Mesenchymal stem cell (in vitro differentiated cells and primary cell): ENCODE results near the gene JUND.

ENCODE experiments used
- DNase-seq: peaks from one replicate; pipeline ENCODE4 v3.0.0-alpha.2; 2013
- H2AFZ ChIP-seq: one replicate; pipeline ENCODE4 v1.6.1; 2013; ENCODE audit warnings: low read depth, mild to moderate bottlenecking, control low read depth, inconsistent platforms, low read length, moderate library complexity
- H2AK5ac ChIP-seq: 2 replicates; pipeline ENCODE4 v1.6.1; 2013; ENCODE audit warnings: low read length, moderate library complexity, mild to moderate bottlenecking, inconsistent platforms; ENCODE audit not compliant: severe bottlenecking
- H2BK120ac ChIP-seq: one replicate; pipeline ENCODE4 v1.6.1; 2013; ENCODE audit warnings: low read depth, mild to moderate bottlenecking, inconsistent platforms, low read length, moderate library complexity
- H2BK12ac ChIP-seq, 2 experiments: one replicate each; pipeline ENCODE4 v1.6.1; 2013; ENCODE audit warnings: inconsistent platforms in 2 of 2, low read length in 2 of 2, mild to moderate bottlenecking in 2 of 2, moderate library complexity in 2 of 2, control low read depth in 1 of 2
- H2BK15ac ChIP-seq: one replicate; pipeline ENCODE4 v1.6.1; 2013; ENCODE audit warnings: mild to moderate bottlenecking, low read depth, inconsistent platforms; ENCODE audit not compliant: poor library complexity, severe bottlenecking
- H2BK5ac ChIP-seq: 2 replicates; pipeline ENCODE4 v1.6.1; 2013; ENCODE audit warnings: low read depth, mild to moderate bottlenecking, low read length, control low read depth, inconsistent platforms; ENCODE audit not compliant: poor library complexity, severe bottlenecking
- H3K14ac ChIP-seq, 2 experiments: one replicate each; pipeline ENCODE4 v1.6.1; 2013; ENCODE audit warnings: inconsistent platforms in 2 of 2, low read length in 2 of 2, control low read depth in 1 of 2, mild to moderate bottlenecking in 1 of 2, moderate library complexity in 1 of 2
- H3K18ac ChIP-seq, 2 experiments: one replicate each; pipeline ENCODE4 v1.6.1; 2013; ENCODE audit warnings: inconsistent platforms in 2 of 2, low read length in 2 of 2, control low read depth in 1 of 2, low read depth in 1 of 2, mild to moderate bottlenecking in 1 of 2
- H3K23ac ChIP-seq, 2 experiments: one replicate each; pipeline ENCODE4 v1.6.1; 2013; ENCODE audit warnings: inconsistent platforms in 2 of 2, low read length in 2 of 2, mild to moderate bottlenecking in 2 of 2, moderate library complexity in 2 of 2, control low read depth in 1 of 2
- H3K27ac ChIP-seq: 2 replicates; pipeline ENCODE4 v1.5.1; 2013; ENCODE audit warnings: mild to moderate bottlenecking, moderate library complexity, low read length, control low read depth, inconsistent platforms; ENCODE audit not compliant: poor library complexity, severe bottlenecking
- H3K27me3 ChIP-seq, 2 experiments: 2 replicates each; pipeline versions ENCODE4 v1.6.1 to v1.7.0; 2013; ENCODE audit warnings: low read length in 2 of 2, mild to moderate bottlenecking in 2 of 2, moderate library complexity in 2 of 2, control low read depth in 1 of 2, inconsistent platforms in 1 of 2; ENCODE audit not compliant: control insufficient read depth in 1 of 2, insufficient read depth in 1 of 2
- H3K36me3 ChIP-seq, 2 experiments: 2 replicates each; pipeline versions ENCODE4 v1.6.1 to v1.7.0; 2013; ENCODE audit warnings: low read length in 2 of 2, control low read depth in 1 of 2, inconsistent platforms in 1 of 2, low read depth in 1 of 2, mild to moderate bottlenecking in 1 of 2; ENCODE audit not compliant: insufficient read depth in 2 of 2, control insufficient read depth in 1 of 2
- H3K4ac ChIP-seq, 2 experiments: one replicate each; pipeline ENCODE4 v1.6.1; 2013; ENCODE audit warnings: inconsistent platforms in 2 of 2, low read length in 2 of 2, mild to moderate bottlenecking in 2 of 2, moderate library complexity in 2 of 2, control low read depth in 1 of 2, low read depth in 1 of 2
- H3K4me1 ChIP-seq: 2 replicates; pipeline ENCODE4 v1.6.1; 2013; ENCODE audit warnings: low read depth, low read length, control low read depth; ENCODE audit not compliant: control insufficient read depth, insufficient read depth
- H3K4me2 ChIP-seq: 2 replicates; pipeline ENCODE4 v1.6.1; 2013; ENCODE audit warnings: low read length, mild to moderate bottlenecking, inconsistent platforms; ENCODE audit not compliant: poor library complexity, severe bottlenecking
- H3K4me3 ChIP-seq, 2 experiments: 2 replicates each; pipeline versions ENCODE4 v1.5.1 to v1.7.0; 2013; ENCODE audit warnings: low read length in 2 of 2, mild to moderate bottlenecking in 2 of 2, control low read depth in 1 of 2, low read depth in 1 of 2; ENCODE audit not compliant: insufficient read depth in 1 of 2
- H3K79me1 ChIP-seq: replicated peaks from 2 replicates; pipeline ENCODE4 v1.6.1; 2013; ENCODE audit warnings: mild to moderate bottlenecking, control low read depth, low read length, inconsistent platforms; ENCODE audit not compliant: poor library complexity, severe bottlenecking
- H3K9ac ChIP-seq: 2 replicates; pipeline ENCODE4 v1.7.0; 2013; ENCODE audit warnings: mild to moderate bottlenecking, low read length, moderate library complexity
- H3K9me3 ChIP-seq: 2 replicates; pipeline ENCODE4 v1.7.0; 2013; ENCODE audit warnings: mild to moderate bottlenecking, low read length; ENCODE audit not compliant: control insufficient read depth
- H4K8ac ChIP-seq: one replicate; pipeline ENCODE4 v1.6.1; 2013; ENCODE audit warnings: inconsistent platforms, mild to moderate bottlenecking, low read length, moderate library complexity
- H4K91ac ChIP-seq: one replicate; pipeline ENCODE4 v1.6.1; 2013; ENCODE audit warnings: mild to moderate bottlenecking, low read length, inconsistent platforms
- WGBS: methylation state at CpG from one replicate; pipeline ENCODE4 v1.1.7; 2013; ENCODE audit warnings: mixed read lengths; 5-methylcytosine and 5-hydroxymethylcytosine counted together

Gene JUND

GRCh38 chr19:18266771-18267686, 14.4 kb downstream of the JUND start:
- no peak overlapping the region for H3K4me3 ChIP-seq
- no peak overlapping the region for H2AFZ ChIP-seq
- peak; percentile 40 for DNase-seq
- H4K8ac ChIP-seq: no peak overlapping the region
- no peak overlapping the region for H4K91ac ChIP-seq
- H3K27me3 ChIP-seq: no peaks in the 10 kb centered on the region
- H2AK5ac ChIP-seq: no peak overlapping the region
- H3K14ac ChIP-seq: no peak overlapping the region
- no peak overlapping the region for H3K4ac ChIP-seq
- peaks cover 1% of the 10 kb centered on the region for H3K4me1 ChIP-seq
- H2BK15ac ChIP-seq: no peak overlapping the region
- H3K36me3 ChIP-seq: peaks cover 59 to 63% of the 10 kb centered on the region in 2 experiments
- H3K18ac ChIP-seq: no peak overlapping the region
- no peak overlapping the region for H2BK12ac ChIP-seq
- 94% methylated on average over 42 of the region's 42 CpGs for WGBS
- H3K9me3 ChIP-seq: no peaks in the 10 kb centered on the region
- no peak overlapping the region for H3K23ac ChIP-seq
- peaks cover 6% of the 10 kb centered on the region for H3K79me1 ChIP-seq
- H3K4me2 ChIP-seq: no peak overlapping the region
- no peak overlapping the region for H2BK120ac ChIP-seq
- H3K9ac ChIP-seq: no peak overlapping the region
- H3K27ac ChIP-seq: no peak overlapping the region
- no peak overlapping the region for H2BK5ac ChIP-seq

GRCh38 chr19:18265582-18265981, 15.8 kb downstream of the JUND start:
- no peak overlapping the region for H4K8ac ChIP-seq
- no peak for DNase-seq

GRCh38 chr19:18264971-18265540, 16.4 kb downstream of the JUND start:
- DNase-seq: no peak
- H3K14ac ChIP-seq: no peak overlapping the region
- H2BK12ac ChIP-seq: no peak overlapping the region
- no peak overlapping the region for H2BK120ac ChIP-seq
- peak overlapping the region; percentile 29 for H4K91ac ChIP-seq
- peaks cover 57 to 66% of the 10 kb centered on the region in 2 experiments for H3K36me3 ChIP-seq
- H3K4me2 ChIP-seq: no peak overlapping the region
- H2AFZ ChIP-seq: no peak overlapping the region
- H2AK5ac ChIP-seq: no peak overlapping the region
- H3K9me3 ChIP-seq: no peaks in the 10 kb centered on the region
- H3K27ac ChIP-seq: no peak overlapping the region
- H4K8ac ChIP-seq: no peak overlapping the region
- no peak overlapping the region for H3K18ac ChIP-seq
- H3K4ac ChIP-seq: no peak overlapping the region
- H3K23ac ChIP-seq: no peak overlapping the region
- no peak overlapping the region for H2BK5ac ChIP-seq
- H3K9ac ChIP-seq: no peak overlapping the region
- H3K79me1 ChIP-seq: peaks cover 4% of the 10 kb centered on the region
- WGBS: 97% methylated on average over 23 of the region's 23 CpGs
- no peak overlapping the region for H2BK15ac ChIP-seq
- no peak overlapping the region for H3K4me3 ChIP-seq
- H3K4me1 ChIP-seq: peaks cover 1% of the 10 kb centered on the region
- no peaks in the 10 kb centered on the region for H3K27me3 ChIP-seq

More at GRCh38 chr19:18265582-18265981, 15.8 kb downstream of the JUND start:
- Histone ChIP-seq H2BK15ac (no peak overlapping the region), H3K9me3 (no peaks in the 10 kb centered on the region), H3K9ac (no peak overlapping the region), H3K14ac (no peak overlapping the region), H3K36me3 (peaks cover 59 to 66% of the 10 kb centered on the region in 2 experiments), H2AFZ (no peak overlapping the region), H4K91ac (no peak overlapping the region), H3K4me3 (no peak overlapping the region), H3K18ac (no peak overlapping the region), H2BK5ac (no peak overlapping the region), H3K4me2 (no peak overlapping the region), H3K23ac (no peak overlapping the region), H2BK12ac (no peak overlapping the region), H2BK120ac (no peak overlapping the region), H3K4me1 (peaks cover 1% of the 10 kb centered on the region), H2AK5ac (no peak overlapping the region), H3K4ac (no peak overlapping the region), H3K27me3 (no peaks in the 10 kb centered on the region), H3K79me1 (peaks cover 4% of the 10 kb centered on the region), H3K27ac (no peak overlapping the region)
- WGBS: 90% methylated on average over 7 of the region's 7 CpGs

- H3K27me3 ChIP-seq: no peaks in the 10 kb centered on the region
- no peak overlapping the region for H2BK120ac ChIP-seq
- peak overlapping the region; percentile 29 for H4K91ac ChIP-seq
- H2BK15ac ChIP-seq: no peak overlapping the region
- no peak overlapping the region for H3K18ac ChIP-seq
- H3K14ac ChIP-seq: no peak overlapping the region
- no peak overlapping the region for H3K9ac ChIP-seq
- DNase-seq: no peak
- H3K9me3 ChIP-seq: no peaks in the 10 kb centered on the region
- H2BK5ac ChIP-seq: no peak overlapping the region
- H3K79me1 ChIP-seq: peaks cover 4% of the 10 kb centered on the region
- no peak overlapping the region for H3K4me3 ChIP-seq
- no peak overlapping the region for H2BK12ac ChIP-seq
- peaks cover 56 to 66% of the 10 kb centered on the region in 2 experiments for H3K36me3 ChIP-seq
- H3K23ac ChIP-seq: no peak overlapping the region
- H2AK5ac ChIP-seq: no peak overlapping the region
- WGBS: 96% methylated on average over 23 of the region's 23 CpGs
- no peak overlapping the region for H4K8ac ChIP-seq
- no peak overlapping the region for H3K27ac ChIP-seq
- H3K4me2 ChIP-seq: no peak overlapping the region
- peaks cover 1% of the 10 kb centered on the region for H3K4me1 ChIP-seq
- H3K4ac ChIP-seq: no peak overlapping the region
- no peak overlapping the region for H2AFZ ChIP-seq
Observed at GRCh38 chr19:18264137-18264854, 17.1 kb downstream of the JUND start.
